GM23338 (cell line): ENCODE data around the gene HK1. TPM values are rescaled to one million over a fixed set of nuclear protein-coding genes. Genes with fewer than 3 reads are reported as not detected.
A peak's percentile ranks its signal among the peaks of the same experiment; 100 is the strongest.

Source experiments
- ATAC-seq: fragments of 200-7000 bp; cut with Tn5 transposase; 3 replicates; pipeline ENCODE4 v1.9.1; 2020
- DNase-seq: peaks from one replicate; pipeline ENCODE4 v3.0.0-alpha.2; 2015; ENCODE audit warnings: low spot score
- H2AFZ ChIP-seq: fragments of 200-600 bp; sonication (generic); 2 replicates; pipeline ENCODE4 v1.8.0; 2016; ENCODE audit warnings: antibody characterized with exemption, mild to moderate bottlenecking, moderate library complexity
- H3F3A ChIP-seq: fragments of 200-600 bp; sonication (generic); replicated peaks from 2 replicates; pipeline ENCODE4 v1.8.0; 2017; ENCODE audit warnings: antibody characterized with exemption, mixed run types, low read depth
- H3K27ac ChIP-seq: fragments of 200-600 bp; sonication (generic); 2 replicates; pipeline ENCODE4 v1.6.1; 2016; ENCODE audit warnings: low read depth
- H3K27me3 ChIP-seq: fragments of 200-600 bp; sonication (generic); 2 replicates; pipeline ENCODE4 v1.8.0; 2016; ENCODE audit warnings: mild to moderate bottlenecking, mixed run types, moderate library complexity; ENCODE audit not compliant: insufficient read depth
- H3K36me3 ChIP-seq: fragments of 200-600 bp; sonication (generic); 2 replicates; pipeline ENCODE4 v1.8.0; 2016; ENCODE audit warnings: mild to moderate bottlenecking; ENCODE audit not compliant: insufficient read depth
- H3K4me1 ChIP-seq: fragments of 200-600 bp; sonication (generic); 2 replicates; pipeline ENCODE4 v1.8.0; 2016; ENCODE audit warnings: mild to moderate bottlenecking, moderate library complexity; ENCODE audit not compliant: insufficient read depth
- H3K4me2 ChIP-seq: fragments of 200-600 bp; sonication (generic); 2 replicates; pipeline ENCODE4 v1.7.1; 2017; ENCODE audit warnings: mixed run types
- H3K4me3 ChIP-seq: fragments of 200-600 bp; sonication (generic); 2 replicates; pipeline ENCODE4 v1.6.1; 2016; ENCODE audit warnings: mixed run types
- H3K79me2 ChIP-seq: fragments of 200-600 bp; sonication (generic); replicated peaks from 2 replicates; pipeline ENCODE4 v1.8.0; 2017; ENCODE audit warnings: mild to moderate bottlenecking; ENCODE audit not compliant: insufficient read depth
- H3K9me2 ChIP-seq: fragments of 200-600 bp; sonication (generic); 2 replicates; pipeline ENCODE4 v1.8.0; 2017; ENCODE audit not compliant: insufficient read depth
- H4K20me1 ChIP-seq: fragments of 200-600 bp; sonication (generic); replicated peaks from 2 replicates; pipeline ENCODE4 v1.8.0; 2017; ENCODE audit warnings: mild to moderate bottlenecking; ENCODE audit not compliant: insufficient read depth
- H3K27ac Mint-ChIP-seq: 2 replicates; pipeline ENCODE4 v1.8.0; 2020; ENCODE audit warnings: inconsistent platforms, mild to moderate bottlenecking, moderate library complexity, mixed read lengths
- H3K27me3 Mint-ChIP-seq: 3 replicates; pipeline ENCODE4 v1.8.0; 2022; ENCODE audit warnings: low read depth, mild to moderate bottlenecking, moderate library complexity, mixed read lengths, inconsistent platforms; ENCODE audit not compliant: insufficient read depth, poor library complexity
- H3K36me3 Mint-ChIP-seq: 3 replicates; pipeline ENCODE4 v1.8.0; 2021; ENCODE audit warnings: low read depth, mild to moderate bottlenecking, inconsistent platforms, moderate library complexity, mixed read lengths
- H3K4me1 Mint-ChIP-seq: 3 replicates; pipeline ENCODE4 v1.8.0; 2020; ENCODE audit warnings: mild to moderate bottlenecking, inconsistent platforms, mixed read lengths
- H3K4me3 Mint-ChIP-seq: 3 replicates; pipeline ENCODE4 v1.8.0; 2021; ENCODE audit warnings: moderate library complexity, mild to moderate bottlenecking, inconsistent platforms, mixed read lengths
- H3K9me3 Mint-ChIP-seq: 3 replicates; pipeline ENCODE4 v1.8.0; 2020; ENCODE audit warnings: moderate library complexity, mild to moderate bottlenecking, inconsistent platforms, mixed read lengths
- CREB1 ChIP-seq: fragments of 250-450 bp; sonication (Bioruptor Pico); IDR thresholded peaks from 2 replicates; pipeline ENCODE4 v1.5.0; 2020; ENCODE audit warnings: low read depth, mild to moderate bottlenecking, moderate library complexity
- CTCF ChIP-seq, 2 experiments: fragments of 200-600 bp in 1 of 2; sonication (generic) in 1 of 2; conservative IDR thresholded peaks; 2 replicates each; pipeline versions ENCODE4 v1.5.1 to v1.6.1; 2016 to 2017; ENCODE audit warnings: antibody characterized with exemption in 2 of 2, low read depth in 2 of 2, mild to moderate bottlenecking in 2 of 2, moderate library complexity in 1 of 2
- EZH2 ChIP-seq: fragments of 200-600 bp; sonication (generic); IDR thresholded peaks from one replicate; pipeline ENCODE4 v1.8.0; 2017; ENCODE audit warnings: antibody characterized with exemption, mild to moderate bottlenecking, low read depth; ENCODE audit not compliant: unreplicated experiment
- POLR2AphosphoS5 ChIP-seq: IDR thresholded peaks from 2 replicates; pipeline ENCODE4 v1.6.1; 2016; ENCODE audit warnings: antibody characterized with exemption, low read depth
- STAT1 ChIP-seq: IDR thresholded peaks from one replicate; pipeline ENCODE4 v1.6.1; 2016; ENCODE audit warnings: antibody characterized with exemption; ENCODE audit not compliant: unreplicated experiment
- ZNF114 ChIP-seq: fragments of 250-450 bp; sonication (Bioruptor Pico); IDR thresholded peaks from 2 replicates; pipeline ENCODE4 v1.5.0; 2020; ENCODE audit warnings: mild to moderate bottlenecking, moderate library complexity
- ZNF331 ChIP-seq: fragments of 250-450 bp; sonication (Bioruptor Pico); IDR thresholded peaks from 2 replicates; pipeline ENCODE4 v1.5.0; 2020; ENCODE audit warnings: low read depth, mild to moderate bottlenecking, moderate library complexity
- polyA plus RNA-seq: library from polyadenylated mRNA; unstranded; fragments of >200 nt; fragmentation: Nextera tagmentation; extraction: Ambion mirVana; gene quantifications from 2 replicates; pipeline ENCODE4 v1.2.1, GENCODE V29; 2016
- total RNA-seq: library from RNA; depleted of rRNA; stranded (reverse); fragments of >200 nt; shearing (Covaris generic); gene quantifications from 2 replicates; pipeline ENCODE4 v1.2.3, GENCODE V29; 2014
- TF ChIP-seq, protein P1 (sequence below): IDR thresholded peaks from 2 replicates; pipeline ENCODE4 v1.6.1; 2016; ENCODE audit warnings: antibody characterized with exemption

The HK1 gene
- total and polyA plus RNA-seq, 2 experiments from 2014 or later: 76.6 to 229 TPM

- H3K4me1 ChIP-seq: peaks cover 10% of the 10 kb centered on the region
- H3F3A ChIP-seq: no peaks in the 10 kb centered on the region
- H3K27me3 ChIP-seq: no peaks in the 10 kb centered on the region
- H3K9me2 ChIP-seq: no peaks in the 10 kb centered on the region
- TF ChIP-seq EZH2 (no peak), CREB1 (CRISPR knock-in tag) (no peak), ZNF114 (CRISPR knock-in tag) (no peak)
- no peak overlapping the region for H3K27ac Mint-ChIP-seq
- H2AFZ ChIP-seq: peak overlapping the region; percentile 74; the same call in 1 of the 2 replicates
- H3K36me3 ChIP-seq: no peaks in the 10 kb centered on the region; the same call in 1 of the 2 replicates
- ATAC-seq: peak; percentile 73
- H3K9me3 Mint-ChIP-seq: no peaks in the 10 kb centered on the region
- H3K4me3 Mint-ChIP-seq: no peak overlapping the region
- H3K4me2 ChIP-seq: no peak overlapping the region
- H3K4me3 ChIP-seq: no peak overlapping the region
- peaks cover 9% of the 10 kb centered on the region for H3K27me3 Mint-ChIP-seq
- peaks cover 17% of the 10 kb centered on the region for H3K4me1 Mint-ChIP-seq
- H3K79me2 ChIP-seq: no peaks in the 10 kb centered on the region
- peak; percentile 34 for DNase-seq
- no peak overlapping the region for H3K27ac ChIP-seq
- H3K36me3 Mint-ChIP-seq: no peaks in the 10 kb centered on the region
- H4K20me1 ChIP-seq: no peaks in the 10 kb centered on the region
These were observed 46.0 kb upstream of the HK1 start for GRCh38 chr10:69232252-69232651.

DNA sequence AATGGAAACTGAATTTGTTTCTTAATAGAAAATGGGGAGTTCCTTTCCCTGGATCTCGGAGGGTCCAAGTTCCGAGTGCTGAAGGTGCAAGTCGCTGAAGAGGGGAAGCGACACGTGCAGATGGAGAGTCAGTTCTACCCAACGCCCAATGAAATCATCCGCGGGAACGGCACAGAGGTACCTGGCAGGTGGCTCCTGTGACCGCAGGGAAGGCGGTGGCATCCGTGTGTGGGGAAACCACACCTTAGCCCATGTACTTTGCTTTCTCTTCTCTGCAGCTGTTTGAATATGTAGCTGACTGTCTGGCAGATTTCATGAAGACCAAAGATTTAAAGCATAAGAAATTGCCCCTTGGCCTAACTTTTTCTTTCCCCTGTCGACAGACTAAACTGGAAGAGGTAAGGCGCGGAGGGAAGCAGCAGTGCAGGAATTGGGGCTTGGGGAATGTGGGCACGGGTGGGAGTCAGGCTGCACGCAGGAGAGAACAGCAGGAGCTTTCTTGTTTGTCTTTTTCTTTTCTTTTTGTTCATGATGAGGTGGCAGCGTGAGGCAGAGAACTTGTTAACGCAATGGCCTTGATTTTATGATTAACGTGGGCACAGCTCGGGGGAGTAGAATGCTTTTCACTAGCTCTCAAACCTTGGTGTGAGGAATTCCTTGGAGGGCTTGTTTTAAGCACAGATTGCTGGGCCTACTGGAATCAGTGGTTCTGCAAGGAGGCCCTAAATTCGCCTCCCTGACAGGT, 45.4 kb upstream of the HK1 start:
- DNase-seq (no peak), ATAC-seq (no peak)
- Histone ChIP-seq H3K27me3 (no peaks in the 10 kb centered on the region), H3K36me3 (no peaks in the 10 kb centered on the region; the same call in 1 of the 2 replicates), H3K27ac (no peak overlapping the region), H3K4me1 (peaks cover 12% of the 10 kb centered on the region), H3K79me2 (no peaks in the 10 kb centered on the region), H3K4me2 (no peak overlapping the region), H3K9me2 (no peaks in the 10 kb centered on the region), H2AFZ (peak overlapping the region; percentile 74; the same call in 1 of the 2 replicates), H3K4me3 (no peak overlapping the region), H4K20me1 (no peaks in the 10 kb centered on the region), H3F3A (no peaks in the 10 kb centered on the region)
- Mint-ChIP-seq H3K27ac (no peak overlapping the region), H3K9me3 (no peaks in the 10 kb centered on the region), H3K27me3 (peaks cover 9% of the 10 kb centered on the region), H3K4me3 (no peak overlapping the region; the same call in 2 of the 3 replicates), H3K36me3 (no peaks in the 10 kb centered on the region), H3K4me1 (peaks cover 23% of the 10 kb centered on the region)
- TF ChIP-seq EZH2 (no peak), STAT1 (no peak), POLR2AphosphoS5 (no peak), CTCF (conservative IDR thresholded peaks at IDR 0.05; ENCODE audit: low read depth in 2 of 2) (no peak), ZNF331 (CRISPR knock-in tag) (no peak)
- TF ChIP-seq, protein P1, sequence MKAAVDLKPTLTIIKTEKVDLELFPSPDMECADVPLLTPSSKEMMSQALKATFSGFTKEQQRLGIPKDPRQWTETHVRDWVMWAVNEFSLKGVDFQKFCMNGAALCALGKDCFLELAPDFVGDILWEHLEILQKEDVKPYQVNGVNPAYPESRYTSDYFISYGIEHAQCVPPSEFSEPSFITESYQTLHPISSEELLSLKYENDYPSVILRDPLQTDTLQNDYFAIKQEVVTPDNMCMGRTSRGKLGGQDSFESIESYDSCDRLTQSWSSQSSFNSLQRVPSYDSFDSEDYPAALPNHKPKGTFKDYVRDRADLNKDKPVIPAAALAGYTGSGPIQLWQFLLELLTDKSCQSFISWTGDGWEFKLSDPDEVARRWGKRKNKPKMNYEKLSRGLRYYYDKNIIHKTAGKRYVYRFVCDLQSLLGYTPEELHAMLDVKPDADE: no peak
